Measurements from ENCODE around the gene FGD6. TPM values are rescaled to one million over a fixed set of nuclear protein-coding genes. Genes with fewer than 3 reads are reported as not detected.

Gene FGD6
- total and polyA plus RNA-seq, 4 donors = 2.4 to 26.4 (median 9.0) TPM

- Histone ChIP-seq H3K9ac (ENCODE audit: insufficient read depth in 1 of 2, low read length in 2 of 2) (no peak overlapping the region), H3K4me3 (no peak overlapping the region), H3K27me3 (ENCODE audit: control insufficient read depth in 3 of 3, insufficient read depth in 3 of 3, low read length in 2 of 3) (no peaks in the 10 kb centered on the region), H3K9me3 (ENCODE audit: control insufficient read depth in 4 of 4, insufficient read depth in 3 of 4, low read length in 3 of 4) (no peaks in the 10 kb centered on the region), H3K36me3 (ENCODE audit: control insufficient read depth in 4 of 4, insufficient read depth in 4 of 4, low read length in 4 of 4) (peaks cover 6 to 22% (median 11%) of the 10 kb centered on the region in 4 donors), H3K4me1 (ENCODE audit: control insufficient read depth in 5 of 5, insufficient read depth in 5 of 5, low read length in 5 of 5) (peaks cover 0 to 4% (median 0%) of the 10 kb centered on the region in 5 donors), H3K27ac (ENCODE audit: low read depth in 1 of 2, low read length in 1 of 2) (no peak overlapping the region)
- TF ChIP-seq, protein P1, sequence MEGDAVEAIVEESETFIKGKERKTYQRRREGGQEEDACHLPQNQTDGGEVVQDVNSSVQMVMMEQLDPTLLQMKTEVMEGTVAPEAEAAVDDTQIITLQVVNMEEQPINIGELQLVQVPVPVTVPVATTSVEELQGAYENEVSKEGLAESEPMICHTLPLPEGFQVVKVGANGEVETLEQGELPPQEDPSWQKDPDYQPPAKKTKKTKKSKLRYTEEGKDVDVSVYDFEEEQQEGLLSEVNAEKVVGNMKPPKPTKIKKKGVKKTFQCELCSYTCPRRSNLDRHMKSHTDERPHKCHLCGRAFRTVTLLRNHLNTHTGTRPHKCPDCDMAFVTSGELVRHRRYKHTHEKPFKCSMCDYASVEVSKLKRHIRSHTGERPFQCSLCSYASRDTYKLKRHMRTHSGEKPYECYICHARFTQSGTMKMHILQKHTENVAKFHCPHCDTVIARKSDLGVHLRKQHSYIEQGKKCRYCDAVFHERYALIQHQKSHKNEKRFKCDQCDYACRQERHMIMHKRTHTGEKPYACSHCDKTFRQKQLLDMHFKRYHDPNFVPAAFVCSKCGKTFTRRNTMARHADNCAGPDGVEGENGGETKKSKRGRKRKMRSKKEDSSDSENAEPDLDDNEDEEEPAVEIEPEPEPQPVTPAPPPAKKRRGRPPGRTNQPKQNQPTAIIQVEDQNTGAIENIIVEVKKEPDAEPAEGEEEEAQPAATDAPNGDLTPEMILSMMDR (IDR thresholded peaks at IDR 0.05; ENCODE audit: control extremely low read depth, extremely low read depth) = no peak
- ATAC-seq (ENCODE audit: insufficient read depth, low FRiP score) (no peak), DNase-seq (no peak)
- 99 to 100% methylated on average over 2 of the region's 2 CpGs for WGBS, 2 donors
These were observed 40.9 kb upstream of the FGD6 start for GRCh38 chr12:95258151-95258550.

- TF ChIP-seq, protein P1 (IDR thresholded peaks at IDR 0.05; ENCODE audit: control extremely low read depth, extremely low read depth) = no peak
- WGBS, 2 donors = 73 to 86% methylated on average over 3 of the region's 3 CpGs
- ATAC-seq (ENCODE audit: insufficient read depth, low FRiP score) (no peak), DNase-seq (no peak)
- H3K27me3 ChIP-seq (ENCODE audit: control insufficient read depth in 3 of 3, insufficient read depth in 3 of 3, low read length in 2 of 3) = no peaks in the 10 kb centered on the region
- no peak overlapping the region for H3K27ac ChIP-seq (ENCODE audit: low read depth in 1 of 2, low read length in 1 of 2)
- H3K36me3 ChIP-seq (ENCODE audit: control insufficient read depth in 4 of 4, insufficient read depth in 4 of 4, low read length in 4 of 4) = peaks cover under 1 to 17% (median 11%) of the 10 kb centered on the region in 4 donors
- H3K4me1 ChIP-seq (ENCODE audit: control insufficient read depth in 5 of 5, insufficient read depth in 5 of 5, low read length in 5 of 5) = peaks cover 0 to 4% (median 0%) of the 10 kb centered on the region in 5 donors
- H3K9me3 ChIP-seq (ENCODE audit: control insufficient read depth in 4 of 4, insufficient read depth in 3 of 4, low read length in 3 of 4) = no peaks in the 10 kb centered on the region
- H3K9ac ChIP-seq (ENCODE audit: insufficient read depth in 1 of 2, low read length in 2 of 2) = no peak overlapping the region
- no peak overlapping the region for H3K4me3 ChIP-seq
These were observed 40.3 kb upstream of the FGD6 start for GRCh38 chr12:95257541-95257940.

DNA sequence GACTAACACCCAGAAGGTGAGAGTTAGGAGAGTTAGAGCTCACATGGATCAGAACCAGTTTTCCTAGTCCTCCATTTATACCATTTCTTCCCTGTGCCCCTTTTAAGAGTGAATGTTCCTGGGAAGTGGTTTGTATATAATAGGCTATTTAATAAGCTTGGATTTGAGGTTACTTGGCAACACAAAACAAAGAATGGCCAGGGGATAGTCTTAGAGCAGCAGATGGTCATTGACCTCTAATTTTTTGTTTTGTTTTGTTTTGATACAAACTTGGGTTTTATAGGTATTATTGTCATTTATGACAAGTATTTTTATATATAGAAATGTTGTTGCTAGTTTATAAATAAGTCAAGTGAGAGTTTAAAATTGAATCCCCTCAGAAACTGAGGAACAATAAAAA is 36.1 kb upstream of the FGD6 start:
- H3K4me1 ChIP-seq (ENCODE audit: control insufficient read depth in 5 of 5, insufficient read depth in 5 of 5, low read length in 5 of 5) = peaks cover 0 to 11% (median 0%) of the 10 kb centered on the region in 5 donors
- ATAC-seq (ENCODE audit: insufficient read depth, low FRiP score) = no peak
- H3K4me3 ChIP-seq = no peak overlapping the region
- peaks cover 0 to 14% (median 10%) of the 10 kb centered on the region in 4 donors for H3K36me3 ChIP-seq (ENCODE audit: control insufficient read depth in 4 of 4, insufficient read depth in 4 of 4, low read length in 4 of 4)
- no peak overlapping the region for H3K27ac ChIP-seq (ENCODE audit: low read depth in 1 of 2, low read length in 1 of 2)
- no peaks in the 10 kb centered on the region for H3K9me3 ChIP-seq (ENCODE audit: control insufficient read depth in 4 of 4, insufficient read depth in 3 of 4, low read length in 3 of 4)
- H3K9ac ChIP-seq (ENCODE audit: insufficient read depth in 1 of 2, low read length in 2 of 2) = no peak overlapping the region
- TF ChIP-seq, protein P1 (IDR thresholded peaks at IDR 0.05; ENCODE audit: control extremely low read depth, extremely low read depth) = no peak
- no peaks in the 10 kb centered on the region for H3K27me3 ChIP-seq (ENCODE audit: control insufficient read depth in 3 of 3, insufficient read depth in 3 of 3, low read length in 2 of 3)
- DNase-seq = no peak
